ENCODE results near the gene TFDP1.

GRCh38 chr13:113598481-113598880 is 13.9 kb downstream of the TFDP1 start:
- TF ChIP-seq EZH2phosphoT487 (IDR thresholded peaks at IDR 0.05; ENCODE audit: insufficient read depth, low read depth): no peak
- no peak for TF ChIP-seq EZH2 (IDR thresholded peaks at IDR 0.05; ENCODE audit: insufficient read depth, poor library complexity, severe bottlenecking)
